Fibroblast of villous mesenchyme (primary cell): ENCODE data around the gene TEX2. TPM values are rescaled to one million over a fixed set of nuclear protein-coding genes. Genes with fewer than 3 reads are reported as not detected.

ENCODE experiments used
- DNase-seq: peaks from one replicate; pipeline ENCODE4 v3.0.0-alpha.2; 2010; ENCODE audit warnings: low read depth
- H3K4me3 ChIP-seq: 2 replicates; pipeline ENCODE4 v1.5.1; 2011; ENCODE audit warnings: low read depth, mild to moderate bottlenecking, low read length
- total RNA-seq: library from RNA; depleted of rRNA; stranded (reverse); fragments of >200 nt; gene quantifications from 2 replicates; pipeline ENCODE4 v1.2.3, GENCODE V29; 2012
- TF ChIP-seq, protein P1 (sequence below): IDR thresholded peaks from 2 replicates; pipeline ENCODE4 v1.5.1; 2012; ENCODE audit warnings: low read depth, mild to moderate bottlenecking, low read length; ENCODE audit not compliant: insufficient read depth

The TEX2 gene
- total RNA-seq, 1 donor: 45.8 TPM

DNA sequence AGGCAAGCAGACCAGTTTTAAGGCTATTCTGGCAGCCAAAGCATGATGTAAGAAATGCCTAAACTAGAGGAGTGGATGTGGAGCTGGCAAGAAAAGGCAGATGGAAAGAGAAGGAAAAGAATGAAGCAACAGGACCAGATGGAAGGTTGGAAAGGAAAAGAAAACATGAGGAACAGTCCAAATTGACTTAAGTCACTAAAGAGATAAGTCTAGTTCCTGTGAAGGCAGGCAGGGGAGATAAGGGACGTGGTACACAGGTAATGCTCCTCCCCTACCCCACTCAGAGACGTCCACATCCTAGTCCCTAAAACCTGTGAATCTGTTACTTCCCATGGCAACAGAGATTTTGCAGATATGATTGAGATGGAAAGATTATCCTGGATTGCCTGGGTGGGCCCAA is 43.5 kb downstream of the TEX2 start:
- no peak for DNase-seq
- TF ChIP-seq, protein P1, sequence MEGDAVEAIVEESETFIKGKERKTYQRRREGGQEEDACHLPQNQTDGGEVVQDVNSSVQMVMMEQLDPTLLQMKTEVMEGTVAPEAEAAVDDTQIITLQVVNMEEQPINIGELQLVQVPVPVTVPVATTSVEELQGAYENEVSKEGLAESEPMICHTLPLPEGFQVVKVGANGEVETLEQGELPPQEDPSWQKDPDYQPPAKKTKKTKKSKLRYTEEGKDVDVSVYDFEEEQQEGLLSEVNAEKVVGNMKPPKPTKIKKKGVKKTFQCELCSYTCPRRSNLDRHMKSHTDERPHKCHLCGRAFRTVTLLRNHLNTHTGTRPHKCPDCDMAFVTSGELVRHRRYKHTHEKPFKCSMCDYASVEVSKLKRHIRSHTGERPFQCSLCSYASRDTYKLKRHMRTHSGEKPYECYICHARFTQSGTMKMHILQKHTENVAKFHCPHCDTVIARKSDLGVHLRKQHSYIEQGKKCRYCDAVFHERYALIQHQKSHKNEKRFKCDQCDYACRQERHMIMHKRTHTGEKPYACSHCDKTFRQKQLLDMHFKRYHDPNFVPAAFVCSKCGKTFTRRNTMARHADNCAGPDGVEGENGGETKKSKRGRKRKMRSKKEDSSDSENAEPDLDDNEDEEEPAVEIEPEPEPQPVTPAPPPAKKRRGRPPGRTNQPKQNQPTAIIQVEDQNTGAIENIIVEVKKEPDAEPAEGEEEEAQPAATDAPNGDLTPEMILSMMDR: no peak
- H3K4me3 ChIP-seq: no peak overlapping the region

- H3K4me3 ChIP-seq: no peak overlapping the region
- DNase-seq: no peak
- TF ChIP-seq, protein P1: no peak
These were observed 45.0 kb downstream of the TEX2 start for GRCh38 chr17:64218066-64218465.

DNA sequence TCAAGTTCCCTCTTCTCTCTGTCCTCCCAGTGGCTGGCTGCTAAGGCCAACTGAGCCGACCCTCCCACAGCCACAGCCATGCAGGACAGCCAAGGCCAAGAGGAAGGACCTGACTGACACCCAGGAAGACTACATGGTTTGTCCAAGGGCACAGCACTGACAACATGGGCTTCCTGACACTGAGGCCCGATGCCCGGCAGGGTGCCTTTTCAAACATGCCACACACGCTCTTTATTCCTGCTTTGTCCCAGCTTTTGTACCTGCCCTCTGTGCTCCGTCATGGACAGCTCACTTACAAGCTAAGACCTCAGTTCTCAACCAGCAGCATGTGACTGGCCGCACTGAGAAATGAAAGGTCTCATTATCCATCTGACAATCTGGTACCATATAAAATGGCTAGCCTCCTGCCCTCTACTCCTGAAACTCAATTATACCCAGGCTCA is 45.8 kb downstream of the TEX2 start:
- TF ChIP-seq, protein P1: no peak
- DNase-seq: no peak
- no peak overlapping the region for H3K4me3 ChIP-seq

DNA sequence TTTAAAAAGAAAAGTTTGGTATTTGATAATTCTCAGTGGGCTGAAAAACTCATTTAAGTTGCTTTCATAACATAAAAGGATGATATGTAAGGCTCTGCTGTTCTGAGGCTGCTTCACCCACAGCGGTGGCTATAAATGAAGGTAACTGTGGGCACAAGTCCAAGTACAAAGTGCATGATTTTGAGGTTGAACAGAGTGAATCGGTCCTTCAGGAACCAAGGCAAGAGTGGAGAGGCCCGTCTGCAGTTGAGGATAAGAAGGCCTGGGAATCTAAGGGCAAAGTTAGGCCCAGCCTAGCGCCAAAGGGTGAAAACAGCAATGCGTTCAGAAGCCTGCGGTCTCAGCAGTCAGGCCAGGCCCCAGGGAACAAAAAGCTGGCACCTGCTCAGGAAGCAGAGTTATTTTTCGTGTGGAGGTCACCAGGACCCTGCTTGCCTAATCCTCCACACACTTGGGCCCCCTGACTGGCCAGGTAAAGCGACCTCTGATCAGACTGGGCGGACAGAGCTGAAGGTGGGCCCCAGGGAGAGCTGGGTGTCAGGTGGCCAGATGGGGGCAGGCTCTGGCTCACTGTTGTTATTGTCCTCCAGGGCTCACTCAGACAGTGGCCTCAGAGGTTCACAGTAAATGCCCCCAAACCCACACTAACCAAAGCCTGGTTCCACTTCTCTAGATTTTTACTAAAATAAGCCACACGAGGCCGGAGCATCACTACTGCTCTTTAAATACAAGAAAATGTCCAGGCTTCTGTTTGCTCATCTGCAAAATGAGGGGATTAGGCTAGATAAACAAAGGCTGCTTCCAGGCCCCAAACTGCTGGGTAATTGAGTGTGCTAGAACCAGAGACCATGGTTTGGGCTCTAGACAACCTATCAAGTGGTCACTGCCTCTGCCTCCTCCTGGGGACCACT is 46.5 kb downstream of the TEX2 start:
- peak; percentile 54 for DNase-seq
- no peak overlapping the region for H3K4me3 ChIP-seq
- TF ChIP-seq, protein P1: peak; percentile 21

DNA sequence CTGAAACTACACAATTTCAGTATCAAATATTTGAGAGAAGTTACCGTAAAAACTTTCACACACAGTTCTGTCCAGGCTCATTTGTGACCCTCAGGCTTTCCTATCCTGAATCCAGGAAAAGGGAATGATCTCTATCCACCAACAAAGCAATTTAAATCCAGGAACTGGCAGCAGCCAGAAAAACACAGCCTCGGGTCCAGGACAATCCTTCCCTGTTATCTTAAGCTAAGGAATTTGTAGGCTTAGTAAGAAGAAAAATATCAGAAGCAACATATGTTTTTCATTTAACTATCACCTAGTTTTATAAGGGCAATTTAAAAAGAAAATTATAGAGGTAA is 47.1 kb downstream of the TEX2 start:
- no peak overlapping the region for H3K4me3 ChIP-seq
- TF ChIP-seq, protein P1: no peak
- DNase-seq: peak; percentile 52

- TF ChIP-seq, protein P1: no peak
- H3K4me3 ChIP-seq: no peak overlapping the region
- DNase-seq: no peak
These were observed 48.1 kb downstream of the TEX2 start for GRCh38 chr17:64214950-64215349.
